ENCODE data around the gene RILP.

Gene RILP

GRCh38 chr17:1616101-1616500, 33.6 kb downstream of the RILP start:
- ATAC-seq, result no peak

GRCh38 chr17:1612400-1612799, 37.3 kb downstream of the RILP start:
- no peak for ATAC-seq
- TF ChIP-seq BACH2 (CRISPR knock-in tag; IDR thresholded peaks at IDR 0.05; ENCODE audit: borderline replicate concordance) (no peak), ZNF70 (CRISPR knock-in tag; IDR thresholded peaks at IDR 0.05) (no peak), ZFP3 (CRISPR knock-in tag; IDR thresholded peaks at IDR 0.05) (no peak), CSDC2 (CRISPR knock-in tag; IDR thresholded peaks at IDR 0.05) (no peak), OSR1 (CRISPR knock-in tag; IDR thresholded peaks at IDR 0.05) (no peak), POU6F1 (CRISPR knock-in tag; IDR thresholded peaks at IDR 0.05; ENCODE audit: borderline replicate concordance, low read depth) (no peak), ISL1 (CRISPR knock-in tag; IDR thresholded peaks at IDR 0.05) (no peak), GLIS3 (CRISPR knock-in tag; IDR thresholded peaks at IDR 0.05) (no peak), ZC3H10 (CRISPR knock-in tag; IDR thresholded peaks at IDR 0.05) (no peak)

More at GRCh38 chr17:1616101-1616500, 33.6 kb downstream of the RILP start:
- TF ChIP-seq CSDC2 (CRISPR knock-in tag; IDR thresholded peaks at IDR 0.05) (no peak), CREB5 (CRISPR knock-in tag; IDR thresholded peaks at IDR 0.05; ENCODE audit: low read depth) (no peak), ZNF565 (CRISPR knock-in tag; conservative IDR thresholded peaks at IDR 0.05; ENCODE audit: low read depth) (no peak), ZC3H10 (CRISPR knock-in tag; IDR thresholded peaks at IDR 0.05) (no peak), PPARA (CRISPR knock-in tag; IDR thresholded peaks at IDR 0.05; ENCODE audit: borderline replicate concordance) (no peak), ESRRG (CRISPR knock-in tag; IDR thresholded peaks at IDR 0.05) (no peak), TSHZ2 (CRISPR knock-in tag; IDR thresholded peaks at IDR 0.05) (no peak), ZFP3 (CRISPR knock-in tag; IDR thresholded peaks at IDR 0.05) (no peak), GLIS3 (CRISPR knock-in tag; IDR thresholded peaks at IDR 0.05) (no peak), PATZ1 (CRISPR knock-in tag; IDR thresholded peaks at IDR 0.05; ENCODE audit: borderline replicate concordance) (no peak), SNAI2 (CRISPR knock-in tag; IDR thresholded peaks at IDR 0.05) (no peak), ZFP30 (CRISPR knock-in tag; IDR thresholded peaks at IDR 0.05) (no peak), RARB (CRISPR knock-in tag; IDR thresholded peaks at IDR 0.05) (no peak), ZNF8 (CRISPR knock-in tag; IDR thresholded peaks at IDR 0.05) (no peak), OSR1 (CRISPR knock-in tag; IDR thresholded peaks at IDR 0.05) (no peak)

- no peak for ATAC-seq
- no peak for TF ChIP-seq POU6F1 (CRISPR knock-in tag; IDR thresholded peaks at IDR 0.05; ENCODE audit: borderline replicate concordance, low read depth)
- TF ChIP-seq ZNF8 (CRISPR knock-in tag; IDR thresholded peaks at IDR 0.05), result no peak
- TF ChIP-seq TOX (CRISPR knock-in tag; IDR thresholded peaks at IDR 0.05; ENCODE audit: borderline replicate concordance), result no peak
- no peak for TF ChIP-seq CREB5 (CRISPR knock-in tag; IDR thresholded peaks at IDR 0.05; ENCODE audit: low read depth)
- TF ChIP-seq PPARA (CRISPR knock-in tag; IDR thresholded peaks at IDR 0.05; ENCODE audit: borderline replicate concordance), result no peak
- no peak for TF ChIP-seq ZFP30 (CRISPR knock-in tag; IDR thresholded peaks at IDR 0.05)
- TF ChIP-seq ZC3H10 (CRISPR knock-in tag; IDR thresholded peaks at IDR 0.05), result no peak
- TF ChIP-seq CSRNP3 (CRISPR knock-in tag; IDR thresholded peaks at IDR 0.05), result no peak
- no peak for TF ChIP-seq OSR1 (CRISPR knock-in tag; IDR thresholded peaks at IDR 0.05)
- no peak for TF ChIP-seq TSHZ2 (CRISPR knock-in tag; IDR thresholded peaks at IDR 0.05)
- no peak for TF ChIP-seq TCF4 (CRISPR knock-in tag; IDR thresholded peaks at IDR 0.05; ENCODE audit: borderline replicate concordance)
- no peak for TF ChIP-seq SNAI2 (CRISPR knock-in tag; IDR thresholded peaks at IDR 0.05)
- TF ChIP-seq GLIS3 (CRISPR knock-in tag; IDR thresholded peaks at IDR 0.05), result no peak
- TF ChIP-seq ESRRG (CRISPR knock-in tag; IDR thresholded peaks at IDR 0.05), result no peak
- TF ChIP-seq CSDC2 (CRISPR knock-in tag; IDR thresholded peaks at IDR 0.05), result no peak
These were observed 38.0 kb downstream of the RILP start for GRCh38 chr17:1611715-1612114.

Measured in SK-N-SH treated with all-trans-retinoic acid at 6 μM for 48 hours (cell line).